ENCODE results near the gene SYNPO2.

SYNPO2 gene

GRCh38 chr4:118883861-118884260 lies 4.8 kb upstream of the SYNPO2 start:
- no peak for DNase-seq

- DNase-seq, result no peak
Measured at GRCh38 chr4:118884716-118885115, 3.9 kb upstream of the SYNPO2 start.

GRCh38 chr4:118889312-118889691 lies 648 bp downstream of the SYNPO2 start:
- DNase-seq, result no peak

- DNase-seq, result no peak
Measured at GRCh38 chr4:118894034-118894433, 5.4 kb downstream of the SYNPO2 start.

GRCh38 chr4:118898221-118898620 lies 9.6 kb downstream of the SYNPO2 start:
- DNase-seq, result no peak

- no peak for DNase-seq
Measured at GRCh38 chr4:118898684-118899138, 10.1 kb downstream of the SYNPO2 start.

- no peak for DNase-seq
Measured at GRCh38 chr4:118904418-118904817, 15.8 kb downstream of the SYNPO2 start.

GRCh38 chr4:118904935-118905334 lies 16.3 kb downstream of the SYNPO2 start:
- no peak for DNase-seq

GRCh38 chr4:118905566-118905965 lies 16.9 kb downstream of the SYNPO2 start:
- DNase-seq, result no peak

GRCh38 chr4:118909173-118909956 lies 20.7 kb downstream of the SYNPO2 start:
- DNase-seq, result no peak

GRCh38 chr4:118910221-118910620 lies 21.6 kb downstream of the SYNPO2 start:
- DNase-seq, result no peak

GRCh38 chr4:118911238-118911703 lies 22.6 kb downstream of the SYNPO2 start:
- no peak for DNase-seq

- no peak for DNase-seq
Measured at GRCh38 chr4:118915468-118915867, 26.8 kb downstream of the SYNPO2 start.

- DNase-seq, result no peak
Measured at GRCh38 chr4:118916691-118917289, 28.1 kb downstream of the SYNPO2 start.

GRCh38 chr4:118917582-118917981 lies 28.9 kb downstream of the SYNPO2 start:
- DNase-seq, result no peak

GRCh38 chr4:118918388-118918787 lies 29.7 kb downstream of the SYNPO2 start:
- DNase-seq, result no peak

GRCh38 chr4:118920247-118920646 lies 31.6 kb downstream of the SYNPO2 start:
- no peak for DNase-seq

GRCh38 chr4:118921786-118922185 lies 33.1 kb downstream of the SYNPO2 start:
- DNase-seq, result no peak

GRCh38 chr4:118923891-118924290 lies 35.2 kb downstream of the SYNPO2 start:
- no peak for DNase-seq

- no peak for DNase-seq
Measured at GRCh38 chr4:118927974-118928373, 39.3 kb downstream of the SYNPO2 start.

GRCh38 chr4:118930255-118930654 lies 41.6 kb downstream of the SYNPO2 start:
- no peak for DNase-seq

GRCh38 chr4:118931786-118932185 lies 43.1 kb downstream of the SYNPO2 start:
- no peak for DNase-seq

- DNase-seq, result no peak
Measured at GRCh38 chr4:118935819-118936218, 47.2 kb downstream of the SYNPO2 start.

GRCh38 chr4:118936406-118936805 lies 47.8 kb downstream of the SYNPO2 start:
- DNase-seq, result no peak

Measured in CD4-positive, alpha-beta T cell treated with Interleukin-12 subunit alpha and Interleukin-12 subunit beta, for 1 hour (primary cell).